ENCODE results near the gene DHX40.
"Not testable (repeated sequence)": the region's sequence is repeated elsewhere in the genome, so short reads cannot be mapped to it uniquely, and the experiment has no call there.

Gene DHX40, protein sequence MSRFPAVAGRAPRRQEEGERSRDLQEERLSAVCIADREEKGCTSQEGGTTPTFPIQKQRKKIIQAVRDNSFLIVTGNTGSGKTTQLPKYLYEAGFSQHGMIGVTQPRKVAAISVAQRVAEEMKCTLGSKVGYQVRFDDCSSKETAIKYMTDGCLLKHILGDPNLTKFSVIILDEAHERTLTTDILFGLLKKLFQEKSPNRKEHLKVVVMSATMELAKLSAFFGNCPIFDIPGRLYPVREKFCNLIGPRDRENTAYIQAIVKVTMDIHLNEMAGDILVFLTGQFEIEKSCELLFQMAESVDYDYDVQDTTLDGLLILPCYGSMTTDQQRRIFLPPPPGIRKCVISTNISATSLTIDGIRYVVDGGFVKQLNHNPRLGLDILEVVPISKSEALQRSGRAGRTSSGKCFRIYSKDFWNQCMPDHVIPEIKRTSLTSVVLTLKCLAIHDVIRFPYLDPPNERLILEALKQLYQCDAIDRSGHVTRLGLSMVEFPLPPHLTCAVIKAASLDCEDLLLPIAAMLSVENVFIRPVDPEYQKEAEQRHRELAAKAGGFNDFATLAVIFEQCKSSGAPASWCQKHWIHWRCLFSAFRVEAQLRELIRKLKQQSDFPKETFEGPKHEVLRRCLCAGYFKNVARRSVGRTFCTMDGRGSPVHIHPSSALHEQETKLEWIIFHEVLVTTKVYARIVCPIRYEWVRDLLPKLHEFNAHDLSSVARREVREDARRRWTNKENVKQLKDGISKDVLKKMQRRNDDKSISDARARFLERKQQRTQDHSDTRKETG

DNA sequence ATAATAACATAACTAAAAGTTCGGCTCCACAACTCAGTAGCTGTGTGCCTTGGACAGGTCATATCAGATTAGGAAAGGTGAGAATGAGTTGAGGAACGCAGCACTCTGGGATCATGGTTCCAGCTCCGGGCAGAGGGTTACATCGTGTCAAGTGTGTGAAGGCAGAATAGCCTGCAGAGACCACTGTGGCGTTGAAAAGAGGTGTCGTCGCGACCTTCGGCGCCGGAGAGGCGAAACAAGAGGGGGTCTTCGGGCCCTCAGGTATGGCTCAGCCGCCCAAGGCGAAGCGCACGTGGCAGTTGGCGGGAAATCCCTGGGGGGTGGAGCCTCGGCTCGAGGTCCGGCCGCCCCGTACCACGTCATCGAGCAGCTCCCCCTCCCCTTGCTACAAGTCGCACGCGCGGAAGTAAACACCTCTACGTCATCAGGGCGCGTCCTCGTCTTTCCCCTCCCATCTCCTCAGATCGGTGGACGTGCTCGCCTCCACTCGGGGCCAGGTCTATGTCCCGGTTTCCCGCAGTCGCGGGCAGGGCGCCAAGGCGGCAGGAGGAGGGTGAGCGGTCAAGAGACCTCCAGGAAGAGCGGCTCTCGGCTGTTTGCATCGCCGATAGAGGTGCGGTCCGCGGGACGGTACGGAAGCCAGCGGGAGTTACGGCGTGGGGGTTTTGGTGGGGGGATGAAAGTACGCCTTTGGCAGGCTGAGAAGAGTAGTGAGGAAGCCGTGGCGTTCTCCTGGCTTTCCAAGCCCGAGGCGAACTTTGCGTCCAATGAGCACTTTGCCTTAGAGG lies at the start of gene DHX40:
DHX40 (plus strand) TSS at position 440 of the 788 bp plus-strand sequence; CDS start at position 502, 62 bp downstream.
- peak; percentile 90 for DNase-seq

DNA sequence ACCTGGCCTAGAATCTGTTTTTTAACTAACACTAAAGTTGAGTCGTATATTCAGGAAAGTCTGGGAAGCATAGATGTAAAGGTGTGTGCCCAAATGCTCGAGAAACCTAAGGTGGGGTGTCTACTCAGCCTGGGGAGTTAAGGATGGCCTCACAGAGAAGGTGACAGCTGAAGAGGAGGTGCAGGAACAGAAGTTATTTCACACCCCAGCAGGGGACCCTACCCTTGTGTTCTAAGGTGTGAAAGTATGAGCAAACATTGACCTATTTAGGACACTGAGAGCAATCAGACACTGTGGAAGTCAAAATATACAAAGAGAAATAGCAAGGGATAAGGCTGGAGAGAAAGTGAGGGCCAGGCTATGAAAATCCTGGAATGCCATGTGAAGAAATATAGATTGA lies 49.0 kb upstream of the DHX40 start:
- no peak for DNase-seq

DNA sequence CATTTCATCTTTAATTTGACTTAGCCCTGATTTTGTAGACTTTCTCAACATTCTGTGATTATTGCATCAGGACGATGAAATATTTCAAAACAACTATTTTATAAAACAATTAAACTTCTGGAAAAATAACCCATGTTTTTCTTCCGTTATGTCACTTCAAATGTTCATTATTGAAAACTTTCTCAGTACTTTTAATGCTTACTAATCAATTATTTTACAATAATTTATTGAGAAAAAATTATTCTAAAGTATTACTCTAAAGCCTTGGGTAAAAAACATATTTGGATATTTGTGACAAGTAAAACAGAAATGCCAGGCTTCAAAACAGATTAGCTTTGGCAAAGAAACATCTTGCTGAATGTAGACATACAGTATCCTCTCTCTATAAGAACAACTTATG lies 46.3 kb upstream of the DHX40 start:
- no peak for DNase-seq

DNA sequence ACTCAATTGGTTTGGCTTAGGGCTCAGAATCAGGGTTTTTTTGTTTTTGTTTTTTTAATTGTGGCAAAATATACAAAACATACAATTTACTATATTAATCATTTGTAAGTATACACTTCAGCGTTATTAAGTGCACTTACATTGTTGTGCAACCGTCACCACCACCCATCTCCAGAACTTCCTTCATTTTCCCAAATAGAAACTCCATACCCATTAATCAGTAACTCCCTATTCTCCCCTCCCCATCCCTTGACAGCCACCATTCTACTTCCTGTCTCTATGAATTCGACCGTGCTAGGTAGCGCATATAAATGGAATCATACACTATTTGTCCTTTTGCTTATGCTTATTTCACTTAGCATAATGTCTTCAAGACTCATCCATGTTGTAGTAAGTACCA lies 45.2 kb upstream of the DHX40 start:
- no peak for DNase-seq

DNA sequence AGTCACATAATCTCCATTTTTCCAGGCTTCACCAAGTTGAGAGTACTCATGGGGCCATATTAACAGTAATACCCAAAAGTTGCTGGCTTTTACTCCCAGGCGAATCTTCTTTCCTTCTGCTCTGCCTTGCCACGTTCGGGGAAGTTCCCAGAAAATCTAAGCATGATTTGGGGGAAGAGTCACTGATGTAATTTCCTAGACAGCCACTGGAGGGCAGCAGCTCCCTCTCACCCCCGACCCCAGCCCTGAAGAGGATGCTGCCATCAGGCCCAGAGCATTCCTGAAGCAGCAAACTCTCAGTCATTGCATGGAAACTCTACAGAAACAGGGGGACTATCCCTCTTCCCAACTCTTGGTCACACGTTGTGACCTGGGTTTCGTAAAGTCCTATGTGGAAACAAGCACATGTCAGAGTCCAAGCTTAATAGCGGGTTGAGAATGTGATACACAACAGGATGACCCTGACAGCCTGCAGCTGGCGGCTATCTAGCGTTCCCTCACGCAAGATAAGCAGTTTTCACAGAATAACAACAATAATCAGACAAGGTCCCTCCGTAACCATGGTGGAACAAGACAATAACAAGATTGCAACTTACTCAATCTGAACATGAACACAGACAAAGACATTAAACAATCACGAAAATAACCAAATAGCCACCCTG lies 43.8 kb upstream of the DHX40 start:
- DNase-seq: peak; percentile 17

DNA sequence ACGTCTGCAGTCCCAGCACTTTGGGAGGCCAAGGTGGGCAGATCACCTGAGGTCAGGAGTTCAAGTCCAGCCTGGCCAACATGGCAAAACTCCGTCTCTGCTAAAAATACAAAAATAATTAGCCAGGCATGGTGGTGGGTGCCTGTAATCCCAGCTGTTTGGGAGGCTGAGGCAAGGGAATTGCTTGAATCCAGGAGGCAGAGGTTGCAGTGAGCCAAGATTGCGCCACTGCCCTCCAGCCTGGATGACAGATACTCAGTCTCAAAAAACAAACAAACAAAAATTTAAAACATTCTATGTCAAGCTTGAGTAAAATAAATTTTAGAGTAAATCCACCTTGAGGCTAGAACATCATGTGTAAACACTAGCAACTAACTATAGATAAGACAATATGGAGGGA lies 40.5 kb upstream of the DHX40 start:
- DNase-seq: not testable (repeated sequence)

DNA sequence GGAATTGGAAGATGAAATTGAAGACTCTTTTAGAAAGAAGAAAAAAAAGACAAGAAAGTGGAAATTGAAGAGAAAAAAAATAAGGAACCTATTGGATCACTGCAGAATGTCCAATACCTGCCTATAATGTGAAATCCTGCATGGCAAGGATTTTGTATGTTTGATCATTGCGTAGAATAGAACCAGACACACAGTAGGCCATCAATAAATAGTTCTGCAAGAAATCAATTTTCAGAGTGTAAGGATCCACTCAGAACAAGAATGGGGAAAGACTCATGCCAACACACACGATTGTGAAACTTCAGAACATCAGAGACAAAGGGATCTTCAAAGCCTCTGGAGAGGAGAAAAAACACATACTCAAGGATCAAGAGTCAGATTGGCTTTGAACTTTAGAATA lies 39.7 kb upstream of the DHX40 start:
- no peak for DNase-seq

DNA sequence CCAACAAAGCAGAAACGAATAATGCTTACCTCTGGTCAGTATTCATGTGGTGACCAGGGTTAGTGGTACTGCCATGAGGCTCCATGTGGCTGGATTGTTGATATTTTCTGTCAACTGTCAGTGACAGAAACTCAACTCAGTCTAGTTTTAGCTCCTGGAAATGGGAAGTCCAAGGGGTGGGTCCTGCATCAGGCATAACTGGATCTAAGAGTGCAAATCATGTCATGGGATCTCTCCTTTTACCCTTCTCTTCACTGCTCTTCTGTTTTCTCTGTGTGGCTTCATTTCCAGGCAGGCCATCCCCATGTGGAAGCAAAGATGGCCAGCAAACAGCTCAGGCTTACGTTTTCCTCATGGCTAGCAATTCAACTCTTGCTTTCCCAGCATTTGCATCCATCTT lies 39.0 kb upstream of the DHX40 start:
- no peak for DNase-seq

DNA sequence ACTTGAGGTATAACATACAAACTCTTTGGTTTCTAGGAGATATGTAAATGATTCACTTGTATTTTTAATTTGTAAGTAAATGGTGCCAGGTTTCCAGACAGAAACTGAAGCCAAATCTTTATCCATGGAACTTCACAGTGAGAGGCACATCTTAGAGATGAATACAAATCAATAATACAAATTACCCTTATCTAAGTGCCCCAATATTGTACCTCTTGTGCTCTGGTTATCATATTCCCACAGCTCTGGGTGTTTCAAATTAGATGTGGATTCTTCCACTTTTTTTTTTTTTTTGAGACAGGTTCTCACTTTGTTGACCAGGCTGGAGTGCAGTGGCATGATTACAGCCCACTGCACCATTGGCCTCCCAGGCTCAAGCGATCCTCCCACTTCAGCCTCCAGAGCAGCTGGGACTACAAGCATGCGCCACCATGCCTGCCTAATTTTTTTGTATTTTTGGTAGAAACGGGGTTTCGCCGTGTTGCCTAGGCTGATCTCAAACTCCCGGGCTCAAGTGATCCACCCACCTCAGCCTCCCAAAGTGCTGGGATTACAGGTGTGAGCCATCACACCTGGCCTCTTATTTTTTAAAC lies 38.0 kb upstream of the DHX40 start:
- DNase-seq: no peak

DNA sequence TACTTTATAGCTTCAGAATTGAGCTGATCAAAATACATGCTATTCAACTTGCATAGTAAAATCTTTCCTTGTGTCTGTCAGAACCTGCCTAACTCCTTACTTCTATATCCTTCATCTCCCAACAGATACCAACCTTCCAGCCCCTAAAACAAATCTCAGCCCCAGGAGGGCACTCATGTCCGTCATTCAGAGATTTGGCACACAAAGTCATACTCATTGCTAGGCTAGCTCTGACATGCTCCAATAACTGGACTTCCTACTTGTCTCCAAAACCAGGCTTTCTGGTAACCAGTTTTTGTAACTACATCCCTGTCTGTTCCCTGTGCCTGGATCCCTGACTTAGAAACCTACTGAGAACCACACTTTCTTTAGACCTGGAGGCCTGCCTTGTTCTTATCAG lies 37.5 kb upstream of the DHX40 start:
- DNase-seq: no peak

DNA sequence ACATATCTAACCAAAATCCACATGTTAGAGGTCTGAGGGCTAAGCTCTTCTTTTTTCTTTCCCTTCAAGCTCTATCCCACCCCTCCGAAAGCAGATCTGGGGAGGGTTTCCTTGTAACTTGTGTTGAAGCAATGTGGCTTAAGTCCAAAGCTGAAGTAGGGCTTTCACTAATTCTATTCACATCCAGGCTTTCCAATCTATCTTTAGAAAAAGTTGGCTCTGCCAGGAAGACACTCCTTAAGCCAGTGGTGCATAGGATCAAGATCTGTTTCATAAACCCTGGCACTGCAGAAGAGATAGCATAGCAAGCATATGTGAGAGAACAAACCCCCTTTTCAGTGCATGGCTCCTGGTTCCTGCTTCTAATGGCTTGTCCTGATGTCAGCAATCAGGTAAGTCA lies 34.9 kb upstream of the DHX40 start:
- DNase-seq: no peak

DNA sequence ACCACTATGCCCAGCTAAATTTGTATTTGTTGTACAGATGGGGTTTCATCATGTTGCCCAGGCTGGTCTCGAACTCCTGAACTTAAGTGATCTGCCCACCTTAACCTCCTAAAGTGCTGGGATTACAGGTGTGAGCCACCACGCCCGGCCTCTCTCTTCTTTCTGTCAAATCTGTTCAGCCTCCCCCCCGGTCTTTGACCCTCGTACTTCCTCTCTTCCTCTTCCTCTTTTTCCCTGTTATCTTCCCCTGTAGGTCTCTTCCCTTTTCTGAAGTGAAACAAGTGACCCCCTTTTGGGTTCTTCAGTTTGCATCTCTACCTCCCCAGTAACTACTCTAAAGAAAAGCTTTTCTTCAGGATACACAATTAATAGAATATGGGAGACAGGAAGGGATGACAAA lies 31.7 kb upstream of the DHX40 start:
- no peak for DNase-seq

DNA sequence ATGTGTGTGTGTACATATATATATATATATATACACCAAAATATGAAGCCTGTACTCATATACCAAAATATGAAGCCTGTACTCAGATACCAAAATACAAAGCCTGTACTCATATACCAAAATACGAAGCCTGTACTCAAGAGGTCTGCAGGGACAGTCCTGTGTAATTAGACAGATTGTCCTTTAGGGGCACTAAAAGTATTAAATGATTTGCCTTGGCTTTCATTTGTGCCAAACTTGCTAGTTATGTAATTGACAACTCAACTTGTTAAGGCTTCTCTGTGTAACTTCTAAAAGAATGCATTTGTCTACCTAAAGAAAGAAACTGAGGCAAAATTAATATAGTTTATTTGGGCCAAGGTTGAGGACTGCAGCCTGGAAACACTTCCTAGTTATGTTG lies 30.8 kb upstream of the DHX40 start:
- DNase-seq: no peak

DNA sequence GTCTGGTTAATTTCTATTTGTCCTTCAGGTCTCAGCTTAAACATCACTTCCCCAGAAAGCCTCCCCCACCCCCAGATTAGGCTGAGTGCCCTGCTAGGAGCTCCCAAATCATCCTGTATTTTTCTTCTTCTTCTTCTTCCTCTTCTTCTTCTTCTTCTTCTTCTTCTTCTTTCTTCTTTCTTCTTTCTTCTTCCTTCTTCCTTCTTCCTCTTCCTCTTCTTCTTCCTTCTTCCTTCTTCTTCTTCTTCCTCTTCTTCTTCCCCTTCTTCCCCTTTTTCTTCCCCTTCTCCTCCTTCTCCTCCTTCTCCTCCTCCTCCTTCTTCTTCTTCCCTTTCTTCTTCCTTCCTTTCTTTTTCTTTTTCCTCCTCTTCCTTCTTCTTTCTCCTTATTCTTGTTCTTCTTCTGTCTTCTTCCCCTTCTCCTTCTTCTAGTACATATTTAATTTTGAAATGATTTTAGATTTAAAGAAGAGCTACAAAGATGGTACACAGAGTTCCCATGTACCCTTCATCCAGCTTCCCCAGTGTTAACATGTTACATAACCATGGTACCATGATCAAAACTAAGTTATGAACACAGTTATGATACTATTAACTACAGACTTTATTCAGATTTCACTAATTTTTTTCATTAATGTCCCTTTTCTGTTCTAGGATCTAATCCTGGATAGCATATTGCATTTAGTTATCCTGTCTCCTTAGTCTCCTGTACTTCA lies 27.1 kb upstream of the DHX40 start:
- DNase-seq: no peak

DNA sequence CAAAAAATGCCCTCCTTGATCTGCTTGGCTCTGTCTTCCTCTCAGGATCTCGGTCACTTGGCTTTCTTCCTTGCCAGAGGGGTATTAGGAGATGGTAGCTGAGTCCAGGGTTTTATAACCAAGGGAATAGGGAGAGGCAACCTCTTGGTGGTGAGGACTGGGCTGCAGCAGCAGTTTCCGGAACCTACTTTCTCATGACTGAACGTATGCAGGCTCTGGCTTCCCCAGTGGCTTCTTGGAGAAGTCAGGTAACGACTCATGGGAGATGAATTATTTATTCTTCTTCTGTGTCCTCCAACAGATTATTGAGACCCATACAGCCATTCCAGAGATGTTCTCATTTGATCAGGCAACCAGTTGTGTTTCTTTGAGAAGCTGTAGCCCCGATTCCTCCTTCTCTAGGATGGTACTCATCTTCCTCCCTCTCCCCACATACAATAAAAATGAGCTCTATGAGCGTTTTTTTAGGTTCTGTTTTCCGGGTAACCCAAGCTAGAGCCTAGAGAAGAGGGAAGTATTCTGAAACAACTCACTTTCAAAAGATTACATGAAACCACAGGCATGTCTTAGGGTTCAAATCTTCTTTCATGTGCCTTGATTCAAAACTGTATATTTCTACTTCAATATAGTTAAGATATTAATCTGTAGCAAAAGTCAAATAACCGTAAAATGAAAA lies 22.3 kb upstream of the DHX40 start:
- DNase-seq: no peak

DNA sequence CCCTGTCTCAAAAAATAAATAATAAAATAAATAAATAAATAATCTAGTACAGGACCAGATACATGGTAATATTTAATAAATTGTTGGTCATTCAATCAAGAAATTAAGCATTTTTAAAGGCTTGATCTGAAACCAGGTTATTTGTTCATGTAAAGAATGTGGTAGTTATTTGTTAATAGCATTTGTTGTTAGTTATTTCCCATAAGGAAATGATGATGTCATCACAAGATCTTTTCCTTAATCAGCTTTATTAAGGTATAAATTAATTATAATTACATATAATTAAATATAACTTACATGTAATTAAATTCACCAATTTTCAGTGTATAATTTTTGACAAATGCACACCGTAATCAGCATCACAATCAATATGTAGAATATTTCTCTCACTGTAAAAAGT lies 19.5 kb upstream of the DHX40 start:
- DNase-seq: no peak

DNA sequence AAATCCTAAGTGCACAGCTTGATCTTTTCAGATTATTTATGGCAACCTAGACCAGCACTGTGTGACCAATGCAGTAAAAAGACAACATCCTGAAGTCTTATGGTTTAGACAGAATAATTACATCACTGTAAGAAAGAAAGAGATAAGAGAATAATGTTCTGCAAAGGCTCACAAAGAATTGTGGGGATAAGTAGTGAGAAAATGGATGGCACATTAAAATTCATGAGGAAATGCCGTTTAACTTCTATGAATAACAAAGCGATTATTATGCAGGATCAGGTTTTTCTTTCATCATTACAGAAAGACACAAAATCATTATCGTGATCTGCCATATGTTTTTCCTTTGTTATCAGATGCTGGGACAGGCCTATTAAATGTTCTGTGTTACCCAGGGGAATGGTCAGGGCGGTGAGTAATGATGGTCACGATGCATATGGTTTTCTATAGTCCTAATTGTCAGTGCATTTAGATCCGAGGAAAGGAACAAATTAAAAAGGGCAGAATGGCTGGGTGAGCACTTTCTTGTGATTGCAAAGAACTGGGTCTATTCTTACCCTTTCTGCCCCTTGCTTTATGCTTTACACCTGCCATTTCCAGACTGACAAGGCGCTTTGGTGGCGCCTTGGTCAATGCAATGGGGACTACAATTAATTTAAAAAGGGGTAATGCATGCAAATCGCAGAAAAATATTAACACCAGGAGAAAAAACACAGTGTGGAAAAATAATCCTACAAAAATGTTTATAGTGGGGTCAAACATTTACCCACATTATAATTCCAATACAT lies 18.1 kb upstream of the DHX40 start:
- no peak for DNase-seq

DNA sequence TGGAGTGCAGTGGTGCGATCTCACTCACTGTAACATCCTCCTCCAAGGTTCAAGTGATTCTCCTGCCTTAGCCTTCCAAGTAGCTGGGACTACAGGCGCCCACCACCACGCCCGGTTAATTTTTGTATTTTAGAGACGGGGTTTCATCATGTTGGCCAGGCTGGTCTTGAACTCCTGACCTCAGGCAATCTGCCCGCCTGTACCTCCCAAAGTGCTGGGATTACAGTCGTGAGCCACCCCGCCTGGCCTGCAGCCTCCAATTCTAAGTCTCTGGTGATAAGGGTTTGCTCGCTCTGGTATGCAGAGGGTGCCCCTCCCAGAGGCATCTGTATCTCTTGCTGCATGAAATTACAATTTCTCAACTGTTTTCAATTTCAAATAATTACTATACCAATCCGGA lies 16.4 kb upstream of the DHX40 start:
- DNase-seq: not testable (repeated sequence)

DNA sequence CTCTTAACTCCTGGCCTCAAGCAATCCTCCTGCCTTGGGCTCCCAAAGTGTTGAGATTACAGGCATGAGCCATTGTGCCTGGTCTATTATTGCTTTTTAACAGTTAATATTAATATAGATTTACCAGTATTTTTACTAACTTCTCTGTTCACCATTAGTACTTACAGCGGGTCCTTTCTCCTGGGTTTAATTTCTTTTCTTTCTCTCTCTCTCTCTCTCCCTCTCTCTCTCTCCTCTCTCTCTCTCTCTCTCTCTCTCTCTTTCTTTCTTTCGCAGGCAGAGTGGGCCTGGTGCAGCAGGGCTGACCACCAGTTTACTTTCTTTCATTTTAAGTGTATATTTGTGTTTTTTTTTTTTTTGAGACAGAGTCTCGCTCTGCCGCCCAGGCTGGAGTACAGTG lies 14.7 kb upstream of the DHX40 start:
- no peak for DNase-seq

DNA sequence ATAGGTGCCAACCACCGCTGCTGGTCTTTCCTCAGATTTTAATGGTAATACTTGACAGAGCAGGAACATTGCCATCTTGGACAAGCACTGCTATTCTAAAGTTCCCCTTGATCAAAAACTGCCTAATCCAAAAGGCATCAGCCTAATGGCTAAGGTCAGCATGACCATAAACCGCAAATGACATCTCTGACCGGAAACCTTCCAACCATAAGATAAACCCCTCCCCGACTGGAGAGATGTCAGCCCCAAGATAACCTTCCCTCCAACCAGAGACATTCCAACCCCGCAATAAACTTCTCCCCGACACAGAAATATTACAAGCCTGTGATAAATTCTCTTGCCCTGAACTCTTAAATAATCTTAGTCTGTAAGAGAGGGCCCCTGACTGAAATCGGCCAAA lies 7.4 kb upstream of the DHX40 start:
- no peak for DNase-seq

DNA sequence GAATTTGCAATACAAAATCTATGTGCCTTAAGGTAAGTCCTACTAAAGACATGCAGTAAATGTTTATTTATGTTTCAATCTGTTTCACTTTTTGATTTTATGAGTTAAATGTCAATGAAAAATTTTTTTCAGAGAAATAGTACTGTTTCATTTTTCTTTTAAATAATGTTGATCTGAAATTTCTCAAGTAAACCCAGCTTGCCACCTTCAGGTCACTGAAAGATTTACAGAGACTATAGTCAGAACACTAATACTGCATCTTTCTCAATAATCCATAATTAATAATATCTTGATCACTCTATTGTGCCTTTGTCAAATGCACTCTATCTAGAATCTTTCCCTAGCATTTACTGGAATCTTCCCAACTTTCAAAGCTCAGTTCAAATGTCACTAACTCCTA lies 6.5 kb upstream of the DHX40 start:
- no peak for DNase-seq
